GM23248 (cell line): ENCODE data around the gene CHST9. TPM values are rescaled to one million over a fixed set of nuclear protein-coding genes. Genes with fewer than 3 reads are reported as not detected.

ENCODE experiments used
- DNase-seq: peaks from one replicate; pipeline ENCODE4 v3.0.0-alpha.2; 2015
- H2AFZ ChIP-seq: fragments of 200-600 bp; sonication (generic); 2 replicates; pipeline ENCODE4 v1.6.1; 2016; ENCODE audit warnings: antibody characterized with exemption
- H3F3A ChIP-seq: fragments of 200-600 bp; sonication (generic); 2 replicates; pipeline ENCODE4 v1.6.1; 2016; ENCODE audit warnings: mild to moderate bottlenecking, antibody characterized with exemption, mixed run types; ENCODE audit not compliant: insufficient read depth
- H3K27ac ChIP-seq: fragments of 200-600 bp; sonication (generic); 2 replicates; pipeline ENCODE4 v1.5.1; 2016; ENCODE audit warnings: mild to moderate bottlenecking
- H3K27me3 ChIP-seq: fragments of 200-600 bp; sonication (generic); replicated peaks from 2 replicates; pipeline ENCODE4 v1.6.1; 2016; ENCODE audit warnings: mild to moderate bottlenecking; ENCODE audit not compliant: insufficient read depth
- H3K36me3 ChIP-seq: fragments of 200-600 bp; sonication (generic); 2 replicates; pipeline ENCODE4 v1.6.1; 2016; ENCODE audit warnings: low read depth, mild to moderate bottlenecking
- H3K4me1 ChIP-seq: fragments of 200-600 bp; sonication (generic); 2 replicates; pipeline ENCODE4 v1.6.1; 2016; ENCODE audit warnings: mild to moderate bottlenecking; ENCODE audit not compliant: insufficient read depth
- H3K4me2 ChIP-seq: fragments of 200-600 bp; sonication (generic); one replicate; pipeline ENCODE4 v1.6.1; 2016; ENCODE audit warnings: mild to moderate bottlenecking; ENCODE audit not compliant: unreplicated experiment
- H3K4me3 ChIP-seq: fragments of 200-600 bp; sonication (generic); 2 replicates; pipeline ENCODE4 v1.5.1; 2016; ENCODE audit warnings: mild to moderate bottlenecking
- H3K79me2 ChIP-seq: fragments of 200-600 bp; sonication (generic); 2 replicates; pipeline ENCODE4 v1.6.1; 2016; ENCODE audit warnings: mild to moderate bottlenecking; ENCODE audit not compliant: insufficient read depth
- H3K9ac ChIP-seq: fragments of 200-600 bp; sonication (generic); 2 replicates; pipeline ENCODE4 v1.6.1; 2016; ENCODE audit warnings: mild to moderate bottlenecking
- H3K9me2 ChIP-seq: fragments of 200-600 bp; sonication (generic); 2 replicates; pipeline ENCODE4 v1.6.1; 2016; ENCODE audit warnings: mixed run types, mild to moderate bottlenecking, moderate library complexity; ENCODE audit not compliant: insufficient read depth
- H3K9me3 ChIP-seq: fragments of 200-600 bp; sonication (generic); one replicate; pipeline ENCODE4 v1.6.1; 2017; ENCODE audit warnings: low read depth
- H4K20me1 ChIP-seq: fragments of 200-600 bp; sonication (generic); 2 replicates; pipeline ENCODE4 v1.6.0; 2016; ENCODE audit not compliant: insufficient read depth
- EZH2 ChIP-seq: fragments of 200-600 bp; sonication (generic); IDR thresholded peaks from 2 replicates; pipeline ENCODE4 v1.6.1; 2018; ENCODE audit warnings: antibody characterized with exemption, mild to moderate bottlenecking; ENCODE audit not compliant: insufficient read depth, poor library complexity, severe bottlenecking
- EZH2phosphoT487 ChIP-seq: fragments of 200-600 bp; sonication (generic); IDR thresholded peaks from 2 replicates; pipeline ENCODE4 v1.6.1; 2018; ENCODE audit warnings: antibody characterized with exemption, moderate library complexity, mild to moderate bottlenecking, low read depth; ENCODE audit not compliant: insufficient read depth
- WGBS, 2 experiments: methylation state at CpG; one replicate each; pipeline ENCODE4 v1.1.6; 2015 to 2017; ENCODE audit warnings: low lambda C conversion rate in 2 of 2, low coverage in 1 of 2; ENCODE audit errors: missing lambda C conversion rate in 2 of 2; 5-methylcytosine and 5-hydroxymethylcytosine counted together
- in situ Hi-C: fragments of 300-500 bp; cut with MboI; formaldehyde crosslinking; loops from 2 replicates; pipeline ENCODE4 v1.15.0; 2020
- polyA plus RNA-seq: library from polyadenylated mRNA; unstranded; fragments of >200 nt; fragmentation: Nextera tagmentation; extraction: Ambion mirVana; gene quantifications from 2 replicates; pipeline ENCODE4 v1.2.1, GENCODE V29; 2016
- total RNA-seq: library from RNA; depleted of rRNA; stranded (reverse); fragments of >200 nt; shearing (Covaris generic); gene quantifications from 2 replicates; pipeline ENCODE4 v1.2.3, GENCODE V29; 2014

CHST9 gene
- total and polyA plus RNA-seq, 2 experiments from 2014 or later: not detected

DNA sequence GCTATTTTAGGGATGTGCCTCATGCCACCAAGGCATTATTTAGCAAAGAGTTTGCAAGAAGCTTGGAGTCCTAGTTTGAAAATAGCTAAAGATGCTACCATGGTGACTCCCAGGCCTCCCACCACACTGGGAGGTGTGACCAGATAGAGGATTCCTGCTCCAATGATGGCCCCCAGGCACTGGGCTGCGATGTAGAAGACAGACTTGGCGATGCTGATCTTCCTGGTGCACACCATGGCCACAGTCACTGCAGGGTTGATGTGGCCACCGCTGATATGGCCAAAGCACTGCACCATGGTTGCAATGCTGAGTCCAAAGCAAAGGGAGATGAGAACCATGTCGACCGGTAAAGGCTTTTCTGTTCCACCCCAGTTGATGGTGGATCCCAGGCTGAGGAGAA is 323.0 kb downstream of the CHST9 start:
- no peaks in the 10 kb centered on the region for H4K20me1 ChIP-seq
- no peak for TF ChIP-seq EZH2
- TF ChIP-seq EZH2phosphoT487: no peak
- no peak overlapping the region for H3K4me3 ChIP-seq
- no peaks in the 10 kb centered on the region for H3K9me2 ChIP-seq
- H3K4me1 ChIP-seq: no peaks in the 10 kb centered on the region
- no peaks in the 10 kb centered on the region; the same call in 1 of the 2 replicates for H3K27me3 ChIP-seq
- in situ Hi-C loops: no loop called here
- no peaks in the 10 kb centered on the region for H3K79me2 ChIP-seq
- H2AFZ ChIP-seq: no peak overlapping the region
- no peaks in the 10 kb centered on the region for H3F3A ChIP-seq
- no peak overlapping the region for H3K4me2 ChIP-seq
- no peaks in the 10 kb centered on the region for H3K9me3 ChIP-seq
- H3K27ac ChIP-seq: no peak overlapping the region
- H3K9ac ChIP-seq: no peak overlapping the region
- 47 to 59% methylated on average over 5 of the region's 5 CpGs for WGBS, 2 experiments
- no peaks in the 10 kb centered on the region for H3K36me3 ChIP-seq
- DNase-seq: no peak
